Uterus (tissue), 2 donors: ENCODE measurements around the gene LYST.

ENCODE experiments used
- CTCF ChIP-seq, 4 experiments: fragments of 200-600 bp in 2 of 4; fragments of 450-650 bp in 2 of 4; sonication (generic) in 2 of 4; IDR thresholded peaks; one replicate each; pipeline ENCODE4 v1.5.1; 2016 to 2019; ENCODE audit warnings: antibody characterized with exemption in 4 of 4, mild to moderate bottlenecking in 2 of 4, moderate library complexity in 1 of 4
- POLR2A ChIP-seq, 2 donors: fragments of 450-650 bp; IDR thresholded peaks; one replicate each; pipeline ENCODE4 v1.6.1; 2016; ENCODE audit warnings: antibody characterized with exemption in 2 of 2, mild to moderate bottlenecking in 1 of 2, moderate library complexity in 1 of 2

- TF ChIP-seq POLR2A (IDR thresholded peaks at IDR 0.05) (no peak), CTCF (IDR thresholded peaks at IDR 0.05) (no peak)
Measured at GRCh38 chr1:235661568-235661967, 205.1 kb downstream of the LYST start.
